Heart right ventricle (tissue), 16 donors: ENCODE measurements around the gene DGCR2. TPM values are rescaled to one million over a fixed set of nuclear protein-coding genes. Genes with fewer than 3 reads are reported as not detected.

ENCODE experiments used
- ATAC-seq, 8 donors: fragments of 200-7000 bp; cut with Tn5 transposase; one replicate each; pipeline ENCODE4 v1.9.1; 2020; ENCODE audit warnings: mild to moderate bottlenecking in 8 of 8, moderate library complexity in 8 of 8, moderate number of reproducible peaks in 1 of 8
- DNase-seq, 2 donors: peaks; one replicate each; pipeline ENCODE4 v3.0.0-alpha.2; 2020
- H3K27ac ChIP-seq, 10 donors: fragments of 200-600 bp; sonication (generic) in 2 of 10; one replicate each; pipeline versions ENCODE4 v1.5.0 to v1.8.0; 2020 to 2022; ENCODE audit warnings: mild to moderate bottlenecking in 3 of 10
- H3K27me3 ChIP-seq, 7 donors: fragments of 200-600 bp; one replicate each; pipeline ENCODE4 v1.8.0; 2021 to 2022; ENCODE audit warnings: mild to moderate bottlenecking in 2 of 7
- H3K36me3 ChIP-seq, 9 donors: fragments of 200-600 bp; sonication (generic) in 1 of 9; one replicate each; pipeline versions ENCODE4 v1.5.0 to v1.8.0; 2020 to 2022; ENCODE audit warnings: mild to moderate bottlenecking in 2 of 9
- H3K4me1 ChIP-seq, 9 donors: fragments of 200-600 bp; sonication (generic) in 1 of 9; one replicate each; pipeline versions ENCODE4 v1.5.0 to v1.8.0; 2020 to 2022; ENCODE audit warnings: mild to moderate bottlenecking in 4 of 9
- H3K4me3 ChIP-seq, 10 donors: fragments of 200-600 bp; sonication (generic) in 2 of 10; one replicate each; pipeline versions ENCODE4 v1.5.0 to v1.8.0; 2020 to 2022; ENCODE audit warnings: mild to moderate bottlenecking in 7 of 10, moderate library complexity in 2 of 10
- H3K9me3 ChIP-seq, 11 donors: fragments of 200-600 bp in 10 of 11; sonication (generic) in 2 of 11; one replicate each; pipeline versions ENCODE4 v1.5.0 to v1.8.0; 2013 to 2022; ENCODE audit warnings: mild to moderate bottlenecking in 2 of 11, control low read depth in 1 of 11, moderate library complexity in 1 of 11
- CTCF ChIP-seq, 9 donors: fragments of 200-600 bp; sonication (generic) in 2 of 9; IDR thresholded peaks; one replicate each; pipeline versions ENCODE4 v1.5.0 to v1.8.0; 2021 to 2022; ENCODE audit warnings: antibody characterized with exemption in 9 of 9, mild to moderate bottlenecking in 5 of 9, moderate library complexity in 1 of 9
- WGBS, 2 donors: extraction: QIAGEN DNeasy Blood & Tissue Kit; methylation state at CpG; one replicate each; pipeline ENCODE4 v1.1.7; 2013; ENCODE audit warnings: inconsistent platforms in 1 of 2; 5-methylcytosine and 5-hydroxymethylcytosine counted together
- intact Hi-C, 10 donors: fragments of 100-400 bp; cut with DNase I; formaldehyde crosslinking; loops; one replicate each; pipeline versions ENCODE4 v1.11.1 to v1.14.2; 2022
- polyA plus RNA-seq, 2 donors: library from polyadenylated mRNA; stranded (reverse); fragments of 200-250 nt; gene quantifications; one replicate each; pipeline ENCODE4 v1.2.3, GENCODE V29; 2013
- total RNA-seq, 10 donors: library from RNA; stranded (reverse); fragmentation: NEBNext Ultra II Directional in 3 of 10; extraction: Animal tissue kit (Norgen Biotek cat#: 25700) in 3 of 10; gene quantifications; one replicate each; pipeline versions ENCODE4 v1.2.1 to v1.2.4, GENCODE V29; 2021 to 2023
- donor health status: Arrhythmogenic right ventricular cardiomyopathy.
- donor health status: ischemic (EF 13 %, LVEDD 7.1; RV severe dilation, severe dysfunction).
- donor health status: healthy with polysubstance abuse.
- donor health status: DM: no; HTN: yes; CAD: no.
- donor health status: DM: no; HTN: no; CAD: no.
- donor health status: ischemic (EF 25% LVEDD 6.9; RV normal size, moderate dysfunction).
- donor health status: ischemic (EF 25% LVEDD 5.7; RV mildly dilated, moderate dysfunction).
- donor health status: healthy.
- donor health status: DM: yes; HTN: yes; CAD: no.
- donor health status: Ischemic cardiomyopathy.
- donor health status: ischemic (EF 35%, LVEDD 5.7; RV mildly dilated, moderate dysfunction).
- donor health status: nonischemic (EF 11% LVEDD 7.7; RV severe dilation, severe dysfunction).
- donor health status: DM: yes; HTN: yes; CAD: no.
- donor health status: PGD.
- donor health status: ischemic (EF 29% LVEDD 5.4; RV normal size, mild dysfunction).
- donor health status: nonischemic (EF 23%, LVEDD 6.1; RV moderate dilation, normal function).

DGCR2 gene
- total and polyA plus RNA-seq, 12 donors = 17.0 to 58.0 (median 39.1) TPM

GRCh38 chr22:19142394-19142793 lies 20.2 kb upstream of the DGCR2 start:
- H3K27ac ChIP-seq = no peak overlapping the region
- 98% methylated on average over 9 of the region's 9 CpGs for WGBS, 2 donors
- no peak for TF ChIP-seq CTCF (IDR thresholded peaks at IDR 0.05)
- intact Hi-C loops = loop anchor here in 6 of 10 donors (5.0 to 10.0 kb wide), 4 partner anchors 332 to 492 kb away; partner anchors contain the start of genes CDC45 (in 1 of the 6) and UFD1 (in 1 of the 6)
- no peak for ATAC-seq
- H3K9me3 ChIP-seq = no peaks in the 10 kb centered on the region
- no peak overlapping the region for H3K4me3 ChIP-seq
- peaks cover 0 to 56% (median 47%) of the 10 kb centered on the region in 9 donors for H3K36me3 ChIP-seq
- H3K27me3 ChIP-seq = peaks cover 0 to 7% (median 0%) of the 10 kb centered on the region in 7 donors
- DNase-seq = no peak
- peaks cover 0 to 16% (median 11%) of the 10 kb centered on the region in 9 donors for H3K4me1 ChIP-seq

- H3K4me3 ChIP-seq = no peak overlapping the region
- TF ChIP-seq CTCF (IDR thresholded peaks at IDR 0.05) = no peak
- 95 to 96% methylated on average over 5 of the region's 5 CpGs for WGBS, 2 donors
- H3K4me1 ChIP-seq = peaks cover 0 to 15% (median 11%) of the 10 kb centered on the region in 9 donors
- no peaks in the 10 kb centered on the region for H3K27me3 ChIP-seq
- DNase-seq (no peak), ATAC-seq (no peak)
- intact Hi-C loops = loop anchor here in 6 of 10 donors (5.0 to 10.0 kb wide), 4 partner anchors 335 to 495 kb away; partner anchors contain the start of genes CDC45 (in 1 of the 6) and UFD1 (in 1 of the 6)
- peaks cover 0 to 80% (median 64%) of the 10 kb centered on the region in 9 donors for H3K36me3 ChIP-seq
- no peaks in the 10 kb centered on the region for H3K9me3 ChIP-seq
- no peak overlapping the region for H3K27ac ChIP-seq
Measured at GRCh38 chr22:19139974-19140373, 17.8 kb upstream of the DGCR2 start.

- no peak overlapping the region for H3K4me3 ChIP-seq
- H3K27me3 ChIP-seq = no peaks in the 10 kb centered on the region
- H3K4me1 ChIP-seq = peaks cover 0 to 13% (median 11%) of the 10 kb centered on the region in 9 donors
- no peak overlapping the region for H3K27ac ChIP-seq
- no peaks in the 10 kb centered on the region for H3K9me3 ChIP-seq
- intact Hi-C loops = no loop called here
- no peak for DNase-seq
- H3K36me3 ChIP-seq = peaks cover 0 to 90% (median 74%) of the 10 kb centered on the region in 9 donors
- ATAC-seq = no peak
- no peak for TF ChIP-seq CTCF (IDR thresholded peaks at IDR 0.05)
- 97% methylated on average over 9 of the region's 9 CpGs for WGBS, 2 donors
Measured at GRCh38 chr22:19139001-19139356, 16.8 kb upstream of the DGCR2 start.

- Histone ChIP-seq H3K36me3 (peaks cover 0 to 96% (median 80%) of the 10 kb centered on the region in 9 donors), H3K9me3 (no peaks in the 10 kb centered on the region), H3K27ac (no peak overlapping the region), H3K27me3 (no peaks in the 10 kb centered on the region), H3K4me1 (peaks cover 0 to 8% (median 5%) of the 10 kb centered on the region in 9 donors), H3K4me3 (no peak overlapping the region)
- DNase-seq (no peak), ATAC-seq (no peak)
- 89 to 91% methylated on average over 15 of the region's 15 CpGs for WGBS, 2 donors
- intact Hi-C loops = no loop called here
- TF ChIP-seq CTCF (IDR thresholded peaks at IDR 0.05) = no peak
Measured at GRCh38 chr22:19138217-19139000, 16.2 kb upstream of the DGCR2 start.
